GM18909 (cell line): ENCODE data around the gene SRXN1.
A peak's percentile ranks its signal among the peaks of the same experiment; 100 is the strongest.
"Not testable (repeated sequence)": the region's sequence is repeated elsewhere in the genome, so short reads cannot be mapped to it uniquely, and the experiment has no call there.

Source experiments
- ATAC-seq: cut with Tn5 transposase; IDR thresholded peaks from one replicate; pipeline ENCODE4 v1.9.1; 2021; ENCODE audit warnings: mild to moderate bottlenecking; ENCODE audit not compliant: unreplicated experiment, poor library complexity

The SRXN1 gene

GRCh38 chr20:655726-656624 lies 3.0 kb upstream of the SRXN1 start:
- no peak for ATAC-seq

- no peak for ATAC-seq
These were observed 1.4 kb upstream of the SRXN1 start for GRCh38 chr20:654417-654750.

- no peak for ATAC-seq
These were observed 803 bp upstream of the SRXN1 start for GRCh38 chr20:653590-654416.

- peak; percentile 31 for ATAC-seq
These were observed 338 bp downstream of the SRXN1 start for GRCh38 chr20:652615-653109.

- ATAC-seq: no peak
These were observed 1.0 kb downstream of the SRXN1 start for GRCh38 chr20:651713-652614.

- no peak for ATAC-seq
These were observed 2.0 kb downstream of the SRXN1 start for GRCh38 chr20:650954-651353.

- ATAC-seq: no peak
These were observed 2.7 kb downstream of the SRXN1 start for GRCh38 chr20:650281-650680.

GRCh38 chr20:647479-648019 lies 5.5 kb downstream of the SRXN1 start:
- no peak for ATAC-seq

- ATAC-seq: no peak
These were observed 6.1 kb downstream of the SRXN1 start for GRCh38 chr20:646868-647233.

- no peak for ATAC-seq
These were observed 6.7 kb downstream of the SRXN1 start for GRCh38 chr20:646107-646867.

- no peak for ATAC-seq
These were observed 7.5 kb downstream of the SRXN1 start for GRCh38 chr20:645318-646106.

- no peak for ATAC-seq
These were observed 8.2 kb downstream of the SRXN1 start for GRCh38 chr20:644692-645317.

- no peak for ATAC-seq
These were observed 10.4 kb downstream of the SRXN1 start for GRCh38 chr20:642398-643174.

- not testable (repeated sequence) for ATAC-seq
These were observed 11.0 kb downstream of the SRXN1 start for GRCh38 chr20:642013-642397.

GRCh38 chr20:641516-641875 lies 11.5 kb downstream of the SRXN1 start:
- ATAC-seq: no peak

- no peak for ATAC-seq
These were observed 12.1 kb downstream of the SRXN1 start for GRCh38 chr20:640674-641515.

GRCh38 chr20:638579-638978 lies 14.4 kb downstream of the SRXN1 start:
- no peak for ATAC-seq
